Measurements from ENCODE around the gene CYTH4.

Gene CYTH4

DNA sequence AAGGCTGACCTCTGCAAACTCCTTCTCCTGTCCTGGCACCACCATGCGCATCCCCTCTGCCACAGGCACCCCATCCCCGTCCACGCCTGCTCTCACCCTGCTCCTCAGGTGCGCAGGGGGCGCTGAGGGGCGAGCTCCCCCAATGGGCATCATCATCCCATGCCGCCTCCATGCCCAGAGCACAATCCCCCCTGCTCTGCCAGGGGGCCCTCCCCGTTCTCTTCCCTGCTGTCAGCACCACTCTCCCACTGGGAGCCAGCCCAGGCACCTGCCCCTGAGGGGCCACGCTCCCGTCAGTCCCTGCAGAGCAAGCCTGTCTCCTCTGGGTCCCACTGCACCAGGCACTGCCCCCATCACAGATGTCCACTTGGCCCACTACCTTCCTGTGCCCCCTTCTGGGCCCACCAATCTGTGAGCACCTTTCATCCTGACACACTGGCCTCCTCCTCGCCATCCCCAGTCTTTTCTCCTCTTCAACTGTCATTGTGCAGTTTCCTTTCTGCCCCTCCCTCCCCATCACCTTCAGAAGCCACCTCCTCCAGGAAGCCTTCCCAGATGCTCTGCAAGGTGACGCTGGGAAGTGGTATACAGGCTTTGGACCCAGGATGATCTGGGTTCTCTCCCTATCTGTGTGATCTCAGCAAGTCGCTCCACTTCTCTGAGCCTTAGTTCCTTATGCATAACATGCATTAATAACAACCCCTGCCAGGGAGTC lies 62.6 kb downstream of the CYTH4 start:
- Histone ChIP-seq H3K9ac (ENCODE audit: low read length in 2 of 2) (no peak overlapping the region), H3K9me3 (ENCODE audit: control insufficient read depth in 2 of 2, low read length in 2 of 2) (no peaks in the 10 kb centered on the region), H3K36me3 (ENCODE audit: control insufficient read depth in 2 of 2, insufficient read depth in 2 of 2, low read length in 2 of 2) (no peaks in the 10 kb centered on the region), H3K4me1 (ENCODE audit: control insufficient read depth, insufficient read depth, low read length) (peaks cover 3% of the 10 kb centered on the region), H3K4me3 (ENCODE audit: low read length in 2 of 2) (no peak overlapping the region), H3K27me3 (ENCODE audit: control insufficient read depth in 1 of 2, insufficient read depth in 2 of 2, low read length in 2 of 2) (peaks cover 15 to 17% of the 10 kb centered on the region in 2 donors), H3K27ac (ENCODE audit: low read length) (no peak overlapping the region)

- no peak overlapping the region for H3K27ac ChIP-seq (ENCODE audit: low read length)
- H3K36me3 ChIP-seq (ENCODE audit: control insufficient read depth in 2 of 2, insufficient read depth in 2 of 2, low read length in 2 of 2), result no peaks in the 10 kb centered on the region
- H3K27me3 ChIP-seq (ENCODE audit: control insufficient read depth in 1 of 2, insufficient read depth in 2 of 2, low read length in 2 of 2), result peaks cover 14 to 17% of the 10 kb centered on the region in 2 donors
- H3K4me1 ChIP-seq (ENCODE audit: control insufficient read depth, insufficient read depth, low read length), result peaks cover 3% of the 10 kb centered on the region
- no peak overlapping the region for H3K9ac ChIP-seq (ENCODE audit: low read length in 2 of 2)
- H3K4me3 ChIP-seq (ENCODE audit: low read length in 2 of 2), result no peak overlapping the region
- no peaks in the 10 kb centered on the region for H3K9me3 ChIP-seq (ENCODE audit: control insufficient read depth in 2 of 2, low read length in 2 of 2)
Observed at GRCh38 chr22:37345863-37346504, 63.7 kb downstream of the CYTH4 start.

DNA sequence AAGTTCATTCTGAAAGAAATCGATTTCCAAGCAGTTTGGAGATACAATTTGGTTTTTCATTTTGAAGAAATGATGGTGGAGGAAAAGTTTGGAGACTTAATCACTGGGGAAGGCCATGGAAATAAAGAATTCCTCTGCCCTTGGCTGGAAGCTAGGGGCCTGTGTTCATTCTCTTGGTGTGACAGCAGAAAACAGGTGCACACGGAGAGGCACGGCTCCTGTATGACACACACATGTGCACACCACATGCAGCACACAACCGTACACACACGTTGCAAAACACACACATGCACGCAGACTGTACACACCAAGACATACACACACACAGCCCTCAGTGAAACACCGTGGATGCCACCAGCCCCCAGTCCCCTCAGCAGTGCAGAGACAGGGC lies 64.2 kb downstream of the CYTH4 start:
- Histone ChIP-seq H3K4me1 (ENCODE audit: control insufficient read depth, insufficient read depth, low read length) (peaks cover 3% of the 10 kb centered on the region), H3K27me3 (ENCODE audit: control insufficient read depth in 1 of 2, insufficient read depth in 2 of 2, low read length in 2 of 2) (peaks cover 14% of the 10 kb centered on the region in 2 donors), H3K27ac (ENCODE audit: low read length) (no peak overlapping the region), H3K9ac (ENCODE audit: low read length in 2 of 2) (no peak overlapping the region), H3K9me3 (ENCODE audit: control insufficient read depth in 2 of 2, low read length in 2 of 2) (no peaks in the 10 kb centered on the region), H3K4me3 (ENCODE audit: low read length in 2 of 2) (no peak overlapping the region), H3K36me3 (ENCODE audit: control insufficient read depth in 2 of 2, insufficient read depth in 2 of 2, low read length in 2 of 2) (no peaks in the 10 kb centered on the region)

DNA sequence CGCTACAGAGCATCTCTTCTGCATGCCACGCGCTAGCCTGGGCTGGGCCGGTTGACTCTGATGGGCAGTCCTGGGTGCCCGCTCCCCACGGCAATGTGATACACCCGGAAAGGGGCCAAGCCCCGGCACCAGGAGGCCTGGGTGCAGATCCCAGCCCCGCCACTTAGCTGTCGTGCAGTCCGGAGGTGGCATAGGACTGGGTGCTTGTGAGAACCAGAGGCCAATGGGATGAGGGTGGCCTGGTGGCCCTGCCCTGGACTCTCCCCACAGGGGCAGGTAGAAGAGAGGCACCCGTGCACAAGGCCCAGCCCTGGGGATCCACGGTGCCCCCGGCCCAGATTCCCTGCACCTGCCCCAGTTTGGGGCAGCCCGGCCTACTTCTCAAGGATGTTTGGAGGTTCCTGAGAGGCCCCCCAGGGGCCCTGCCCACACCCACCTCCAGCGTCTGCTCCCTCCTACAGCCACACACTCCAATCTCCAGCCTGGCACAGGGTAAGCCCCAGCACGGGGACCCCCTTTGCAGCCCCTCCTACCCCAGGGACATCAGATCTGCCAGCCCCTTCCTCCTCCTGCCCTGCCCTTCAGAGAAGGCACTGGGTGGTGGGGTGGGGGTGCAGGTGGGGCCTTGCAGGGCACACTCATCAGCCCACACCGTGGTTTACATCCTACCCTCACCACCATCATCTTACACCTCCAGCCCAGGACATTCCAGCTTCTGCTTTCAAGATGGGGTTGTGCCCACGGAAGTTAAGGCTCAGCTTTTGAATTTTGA lies 66.9 kb downstream of the CYTH4 start:
- H3K36me3 ChIP-seq (ENCODE audit: control insufficient read depth in 2 of 2, insufficient read depth in 2 of 2, low read length in 2 of 2), result no peaks in the 10 kb centered on the region

GRCh38 chr22:37351232-37351631 lies 68.9 kb downstream of the CYTH4 start:
- Histone ChIP-seq H3K9me3 (ENCODE audit: control insufficient read depth in 2 of 2, low read length in 2 of 2) (no peaks in the 10 kb centered on the region), H3K36me3 (ENCODE audit: control insufficient read depth in 2 of 2, insufficient read depth in 2 of 2, low read length in 2 of 2) (no peaks in the 10 kb centered on the region), H3K9ac (ENCODE audit: low read length in 2 of 2) (no peak overlapping the region), H3K4me1 (ENCODE audit: control insufficient read depth, insufficient read depth, low read length) (peaks cover 1% of the 10 kb centered on the region), H3K4me3 (ENCODE audit: low read length in 2 of 2) (no peak overlapping the region), H3K27ac (ENCODE audit: low read length) (no peak overlapping the region), H3K27me3 (ENCODE audit: control insufficient read depth in 1 of 2, insufficient read depth in 2 of 2, low read length in 2 of 2) (peaks cover 4 to 6% of the 10 kb centered on the region in 2 donors)

More for the DNA sequence above, 66.9 kb downstream of the CYTH4 start:
- no peak overlapping the region for H3K27ac ChIP-seq (ENCODE audit: low read length)
- no peak overlapping the region for H3K9ac ChIP-seq (ENCODE audit: low read length in 2 of 2)
- peaks cover 4 to 8% of the 10 kb centered on the region in 2 donors for H3K27me3 ChIP-seq (ENCODE audit: control insufficient read depth in 1 of 2, insufficient read depth in 2 of 2, low read length in 2 of 2)
- H3K4me3 ChIP-seq (ENCODE audit: low read length in 2 of 2), result no peak overlapping the region
- H3K4me1 ChIP-seq (ENCODE audit: control insufficient read depth, insufficient read depth, low read length), result peaks cover 3% of the 10 kb centered on the region
- no peaks in the 10 kb centered on the region for H3K9me3 ChIP-seq (ENCODE audit: control insufficient read depth in 2 of 2, low read length in 2 of 2)

DNA sequence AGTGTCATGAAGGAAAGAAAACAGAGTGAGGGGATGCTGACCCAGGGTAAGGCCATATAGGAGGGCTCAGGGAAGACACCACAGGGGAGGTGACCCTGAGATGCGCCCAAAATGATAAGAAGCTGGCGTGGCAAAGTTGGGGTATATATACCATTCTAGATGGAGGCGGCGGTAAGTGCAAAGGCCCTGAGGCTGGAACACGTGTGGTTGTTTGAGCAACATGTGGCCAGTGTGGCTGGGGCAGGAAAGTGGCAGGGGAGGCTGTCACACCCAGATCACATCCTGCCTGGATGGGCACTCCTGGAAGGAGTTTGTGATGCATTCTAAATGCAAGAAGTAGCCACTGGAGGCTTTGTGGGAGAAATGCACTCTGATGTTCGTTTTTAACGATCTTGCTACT lies 70.2 kb downstream of the CYTH4 start:
- Histone ChIP-seq H3K27me3 (ENCODE audit: control insufficient read depth in 1 of 2, insufficient read depth in 2 of 2, low read length in 2 of 2) (peaks cover 4 to 6% of the 10 kb centered on the region in 2 donors), H3K4me1 (ENCODE audit: control insufficient read depth, insufficient read depth, low read length) (no peaks in the 10 kb centered on the region), H3K9me3 (ENCODE audit: control insufficient read depth in 2 of 2, low read length in 2 of 2) (peaks cover 0 to 4% of the 10 kb centered on the region in 2 donors), H3K27ac (ENCODE audit: low read length) (no peak overlapping the region), H3K4me3 (ENCODE audit: low read length in 2 of 2) (no peak overlapping the region), H3K36me3 (ENCODE audit: control insufficient read depth in 2 of 2, insufficient read depth in 2 of 2, low read length in 2 of 2) (no peaks in the 10 kb centered on the region), H3K9ac (ENCODE audit: low read length in 2 of 2) (no peak overlapping the region)

GRCh38 chr22:37353839-37354238 lies 71.5 kb downstream of the CYTH4 start:
- H3K4me3 ChIP-seq (ENCODE audit: low read length in 2 of 2), result no peak overlapping the region
- H3K27me3 ChIP-seq (ENCODE audit: control insufficient read depth in 1 of 2, insufficient read depth in 2 of 2, low read length in 2 of 2), result peaks cover 7 to 9% of the 10 kb centered on the region in 2 donors
- no peaks in the 10 kb centered on the region for H3K4me1 ChIP-seq (ENCODE audit: control insufficient read depth, insufficient read depth, low read length)
- peaks cover 0 to 4% of the 10 kb centered on the region in 2 donors for H3K9me3 ChIP-seq (ENCODE audit: control insufficient read depth in 2 of 2, low read length in 2 of 2)
- H3K27ac ChIP-seq (ENCODE audit: low read length), result no peak overlapping the region
- no peaks in the 10 kb centered on the region for H3K36me3 ChIP-seq (ENCODE audit: control insufficient read depth in 2 of 2, insufficient read depth in 2 of 2, low read length in 2 of 2)
- no peak overlapping the region for H3K9ac ChIP-seq (ENCODE audit: low read length in 2 of 2)

DNA sequence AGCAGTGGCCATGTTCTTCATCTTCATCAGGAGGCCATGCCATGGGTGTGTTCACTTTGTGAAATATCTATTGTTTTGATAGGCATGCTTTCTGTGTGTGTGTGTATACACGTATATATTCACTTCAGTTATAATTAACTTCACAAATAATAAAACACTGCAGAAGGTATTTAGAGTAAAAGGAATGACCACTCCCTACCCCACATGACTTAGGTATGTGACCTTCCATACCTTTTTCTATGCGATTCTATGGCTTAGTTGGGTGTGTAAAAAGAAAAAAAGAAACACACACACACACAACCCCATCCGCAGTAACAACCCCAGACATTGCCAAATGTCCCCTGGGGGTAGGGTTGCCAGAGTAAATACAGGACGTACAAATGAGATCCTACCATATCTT lies 72.0 kb downstream of the CYTH4 start:
- peaks cover 0 to 4% of the 10 kb centered on the region in 2 donors for H3K9me3 ChIP-seq (ENCODE audit: control insufficient read depth in 2 of 2, low read length in 2 of 2)
- H3K27ac ChIP-seq (ENCODE audit: low read length), result no peak overlapping the region
- no peak overlapping the region for H3K4me3 ChIP-seq (ENCODE audit: low read length in 2 of 2)
- no peaks in the 10 kb centered on the region for H3K36me3 ChIP-seq (ENCODE audit: control insufficient read depth in 2 of 2, insufficient read depth in 2 of 2, low read length in 2 of 2)
- H3K27me3 ChIP-seq (ENCODE audit: control insufficient read depth in 1 of 2, insufficient read depth in 2 of 2, low read length in 2 of 2), result peaks cover 7 to 9% of the 10 kb centered on the region in 2 donors
- no peaks in the 10 kb centered on the region for H3K4me1 ChIP-seq (ENCODE audit: control insufficient read depth, insufficient read depth, low read length)
- no peak overlapping the region for H3K9ac ChIP-seq (ENCODE audit: low read length in 2 of 2)

DNA sequence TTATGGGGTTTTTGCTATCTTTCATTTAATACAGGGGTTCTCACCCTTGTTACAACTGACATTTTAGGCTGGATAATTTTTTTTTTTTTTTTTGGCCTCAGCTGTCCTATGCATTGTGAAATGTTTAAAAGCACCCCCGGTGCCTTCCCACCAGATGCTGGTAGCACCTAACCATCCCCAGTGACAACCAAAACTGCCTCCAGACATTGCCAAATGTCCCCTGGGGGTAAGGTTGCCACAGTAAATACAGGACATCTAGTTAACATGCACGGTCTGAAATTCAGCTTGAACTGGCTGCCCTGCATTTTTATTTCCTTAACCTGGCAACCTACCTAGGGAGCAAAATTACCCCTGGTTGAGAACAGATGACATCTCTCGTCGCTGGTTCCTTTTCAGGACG lies 72.4 kb downstream of the CYTH4 start:
- peaks cover 7 to 9% of the 10 kb centered on the region in 2 donors for H3K27me3 ChIP-seq (ENCODE audit: control insufficient read depth in 1 of 2, insufficient read depth in 2 of 2, low read length in 2 of 2)
- no peaks in the 10 kb centered on the region for H3K4me1 ChIP-seq (ENCODE audit: control insufficient read depth, insufficient read depth, low read length)
- no peak overlapping the region for H3K27ac ChIP-seq (ENCODE audit: low read length)
- no peaks in the 10 kb centered on the region for H3K36me3 ChIP-seq (ENCODE audit: control insufficient read depth in 2 of 2, insufficient read depth in 2 of 2, low read length in 2 of 2)
- no peak overlapping the region for H3K9ac ChIP-seq (ENCODE audit: low read length in 2 of 2)
- H3K9me3 ChIP-seq (ENCODE audit: control insufficient read depth in 2 of 2, low read length in 2 of 2), result peaks cover 0 to 4% of the 10 kb centered on the region in 2 donors
- H3K4me3 ChIP-seq (ENCODE audit: low read length in 2 of 2), result no peak overlapping the region

GRCh38 chr22:37355174-37355573 lies 72.9 kb downstream of the CYTH4 start:
- Histone ChIP-seq H3K27me3 (ENCODE audit: control insufficient read depth in 1 of 2, insufficient read depth in 2 of 2, low read length in 2 of 2) (peaks cover 7 to 9% of the 10 kb centered on the region in 2 donors), H3K27ac (ENCODE audit: low read length) (no peak overlapping the region), H3K4me3 (ENCODE audit: low read length in 2 of 2) (no peak overlapping the region), H3K36me3 (ENCODE audit: control insufficient read depth in 2 of 2, insufficient read depth in 2 of 2, low read length in 2 of 2) (no peaks in the 10 kb centered on the region), H3K4me1 (ENCODE audit: control insufficient read depth, insufficient read depth, low read length) (no peaks in the 10 kb centered on the region), H3K9me3 (ENCODE audit: control insufficient read depth in 2 of 2, low read length in 2 of 2) (peaks cover 0 to 4% of the 10 kb centered on the region in 2 donors), H3K9ac (ENCODE audit: low read length in 2 of 2) (no peak overlapping the region)

Measured in stomach smooth muscle (tissue), 2 donors.